K562 (cell line): ENCODE results near the gene ZNF358. TPM values are rescaled to one million over a fixed set of nuclear protein-coding genes. Genes with fewer than 3 reads are reported as not detected.

Source experiments
- COPS2 ChIP-seq: fragments of 450-650 bp; conservative IDR thresholded peaks from 2 replicates; pipeline ENCODE4 v1.6.1; 2016; ENCODE audit warnings: mild to moderate bottlenecking, moderate library complexity
- GATA2 ChIP-seq: sonication (generic); formaldehyde crosslinking; IDR thresholded peaks from 2 replicates; pipeline ENCODE4 v1.4.0; 2020; ENCODE audit warnings: mild to moderate bottlenecking, missing genetic modification reagents
- MBD2 ChIP-seq: sonication (generic); IDR thresholded peaks from 2 replicates; pipeline ENCODE4 v1.6.1; 2016; ENCODE audit warnings: low read depth, borderline replicate concordance
- MECOM ChIP-seq: fragments of 250-450 bp; sonication (Bioruptor Pico); IDR thresholded peaks from 2 replicates; pipeline ENCODE4 v1.8.0; 2022; ENCODE audit warnings: inconsistent platforms
- RBM25 ChIP-seq: fragments of 200-400 bp; formaldehyde crosslinking; IDR thresholded peaks from 2 replicates; pipeline ENCODE4 v1.6.1; 2018; ENCODE audit warnings: low read length, low read depth, moderate library complexity; ENCODE audit not compliant: severe bottlenecking
- TAF7 ChIP-seq: fragments of 450-650 bp; IDR thresholded peaks from 2 replicates; pipeline ENCODE4 v1.6.1; 2016; ENCODE audit warnings: missing genetic modification characterization, missing compliant biosample characterization
- ZBTB1 ChIP-seq: sonication (generic); formaldehyde crosslinking; IDR thresholded peaks from 2 replicates; pipeline ENCODE4 v1.8.1; 2023; ENCODE audit warnings: missing genetic modification reagents, low read depth, mild to moderate bottlenecking, borderline replicate concordance
- ZNF583 ChIP-seq: fragments of 250-450 bp; sonication (Bioruptor Pico); IDR thresholded peaks from 2 replicates; pipeline ENCODE4 v1.4.0; 2020
- polyA plus RNA-seq, 8 experiments: library from polyadenylated mRNA; depleted of rRNA in 4 of 8; stranded (reverse) in 5 of 8; unstranded in 3 of 8; fragments of >200 nt; fragmentation: Nextera tagmentation in 2 of 8; fragmentation: Illumina TruSeq in 1 of 8; extraction: Ambion mirVana in 2 of 8; extraction: Trizol in 1 of 8; gene quantifications; 2 replicates each; pipeline versions ENCODE4 v1.2.1 to v1.2.3, GENCODE V29; 2011 to 2014; ENCODE audit warnings: inconsistent platforms in 1 of 8, missing spikeins in 1 of 8
- total RNA-seq, 7 experiments: library from RNA; depleted of rRNA in 6 of 7; stranded (reverse); fragments of >200 nt in 6 of 7; fragmentation: Illumina TruSeq in 2 of 7; extraction: Trizol in 2 of 7; gene quantifications; 2 replicates each; pipeline versions ENCODE4 v1.2.1 to v1.2.3, GENCODE V29; 2011 to 2021; ENCODE audit warnings: low replicate concordance in 1 of 7
- TF ChIP-seq, protein P1 (sequence below): fragments of 250-450 bp; sonication (Bioruptor Pico); IDR thresholded peaks from 2 replicates; pipeline ENCODE4 v1.5.0; 2021
- TF ChIP-seq, protein P2 (sequence below): fragments of 450-650 bp; IDR thresholded peaks from 2 replicates; pipeline ENCODE4 v1.7.1; 2018; ENCODE audit warnings: mild to moderate bottlenecking, low read depth; ENCODE audit not compliant: partially characterized antibody
- TF ChIP-seq, protein P3 (sequence below): fragments of 250-450 bp; sonication (Bioruptor Pico); IDR thresholded peaks from 2 replicates; pipeline ENCODE4 v1.5.0; 2020; ENCODE audit warnings: mild to moderate bottlenecking
- TF ChIP-seq, protein P4 (sequence below): fragments of 450-650 bp; IDR thresholded peaks from 2 replicates; pipeline ENCODE4 v1.6.1; 2016; ENCODE audit warnings: low read depth, mild to moderate bottlenecking, moderate library complexity
- TF ChIP-seq, protein P5 (sequence below): sonication (generic); formaldehyde crosslinking; IDR thresholded peaks from 2 replicates; pipeline ENCODE4 v1.8.0; 2022; ENCODE audit warnings: missing genetic modification reagents, mild to moderate bottlenecking, borderline replicate concordance
- TF ChIP-seq, protein P6 (sequence below): sonication (generic); formaldehyde crosslinking; IDR thresholded peaks from 2 replicates; pipeline ENCODE4 v1.8.1; 2023; ENCODE audit warnings: mild to moderate bottlenecking, missing genetic modification reagents
- TF ChIP-seq, protein P7 (sequence below): sonication (generic); formaldehyde crosslinking; IDR thresholded peaks from 2 replicates; pipeline ENCODE4 v1.8.0; 2022; ENCODE audit warnings: mild to moderate bottlenecking, low read depth, missing genetic modification reagents

The ZNF358 gene
- total and polyA plus RNA-seq, 9 of the 15 experiments (the other 6 are each of a cell fraction or from before 2014, with no cell fraction given) = 0.04 to 17.2 (median 4.9) TPM

DNA sequence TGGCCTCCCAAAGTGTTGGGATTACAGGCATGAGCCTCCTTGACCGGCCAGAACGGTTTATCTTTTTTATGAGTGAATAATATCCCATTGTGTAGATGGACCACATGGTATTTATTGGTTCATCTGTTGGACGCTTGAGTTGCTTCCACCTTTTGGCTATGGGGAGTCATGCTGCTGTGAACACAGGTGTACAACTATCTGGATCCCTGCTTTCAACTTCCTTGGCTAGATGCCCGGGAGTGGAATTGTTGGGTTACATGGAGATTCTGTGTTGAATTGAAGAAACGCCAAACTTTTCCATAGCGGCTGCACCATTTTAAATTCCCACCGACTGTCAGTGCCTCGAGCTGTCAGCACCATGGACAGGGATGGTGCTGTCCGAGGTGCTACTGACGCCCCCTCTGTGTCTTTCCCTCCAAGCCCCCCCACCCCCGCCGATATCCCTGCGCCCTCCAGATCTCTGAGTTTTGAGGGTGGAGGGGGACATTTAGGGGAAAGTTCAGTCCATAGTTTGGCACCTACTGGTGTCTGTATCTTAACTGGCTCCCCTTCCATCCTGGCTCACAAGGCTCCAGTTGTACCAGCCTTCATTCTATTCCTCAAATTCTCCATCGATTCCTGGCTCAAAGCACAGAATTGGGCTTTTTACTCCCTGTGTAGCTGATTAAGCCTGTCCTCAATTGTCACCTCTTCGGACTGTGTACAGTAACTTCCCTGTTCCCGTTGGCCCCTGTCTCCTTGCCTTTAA, 46.9 kb downstream of the ZNF358 start (continued):
- TF ChIP-seq, protein P1, sequence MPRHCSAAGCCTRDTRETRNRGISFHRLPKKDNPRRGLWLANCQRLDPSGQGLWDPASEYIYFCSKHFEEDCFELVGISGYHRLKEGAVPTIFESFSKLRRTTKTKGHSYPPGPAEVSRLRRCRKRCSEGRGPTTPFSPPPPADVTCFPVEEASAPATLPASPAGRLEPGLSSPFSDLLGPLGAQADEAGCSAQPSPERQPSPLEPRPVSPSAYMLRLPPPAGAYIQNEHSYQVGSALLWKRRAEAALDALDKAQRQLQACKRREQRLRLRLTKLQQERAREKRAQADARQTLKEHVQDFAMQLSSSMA (CRISPR knock-in tag) = no peak
- TF ChIP-seq ZBTB1 (CRISPR knock-in tag) = peak; percentile 96
- no peak for TF ChIP-seq ZNF583 (CRISPR knock-in tag)
- TF ChIP-seq RBM25 = no peak
- TF ChIP-seq COPS2 = no peak
- TF ChIP-seq, protein P2, sequence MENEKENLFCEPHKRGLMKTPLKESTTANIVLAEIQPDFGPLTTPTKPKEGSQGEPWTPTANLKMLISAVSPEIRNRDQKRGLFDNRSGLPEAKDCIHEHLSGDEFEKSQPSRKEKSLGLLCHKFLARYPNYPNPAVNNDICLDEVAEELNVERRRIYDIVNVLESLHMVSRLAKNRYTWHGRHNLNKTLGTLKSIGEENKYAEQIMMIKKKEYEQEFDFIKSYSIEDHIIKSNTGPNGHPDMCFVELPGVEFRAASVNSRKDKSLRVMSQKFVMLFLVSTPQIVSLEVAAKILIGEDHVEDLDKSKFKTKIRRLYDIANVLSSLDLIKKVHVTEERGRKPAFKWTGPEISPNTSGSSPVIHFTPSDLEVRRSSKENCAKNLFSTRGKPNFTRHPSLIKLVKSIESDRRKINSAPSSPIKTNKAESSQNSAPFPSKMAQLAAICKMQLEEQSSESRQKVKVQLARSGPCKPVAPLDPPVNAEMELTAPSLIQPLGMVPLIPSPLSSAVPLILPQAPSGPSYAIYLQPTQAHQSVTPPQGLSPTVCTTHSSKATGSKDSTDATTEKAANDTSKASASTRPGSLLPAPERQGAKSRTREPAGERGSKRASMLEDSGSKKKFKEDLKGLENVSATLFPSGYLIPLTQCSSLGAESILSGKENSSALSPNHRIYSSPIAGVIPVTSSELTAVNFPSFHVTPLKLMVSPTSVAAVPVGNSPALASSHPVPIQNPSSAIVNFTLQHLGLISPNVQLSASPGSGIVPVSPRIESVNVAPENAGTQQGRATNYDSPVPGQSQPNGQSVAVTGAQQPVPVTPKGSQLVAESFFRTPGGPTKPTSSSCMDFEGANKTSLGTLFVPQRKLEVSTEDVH = peak; percentile 72
- TF ChIP-seq, protein P3, sequence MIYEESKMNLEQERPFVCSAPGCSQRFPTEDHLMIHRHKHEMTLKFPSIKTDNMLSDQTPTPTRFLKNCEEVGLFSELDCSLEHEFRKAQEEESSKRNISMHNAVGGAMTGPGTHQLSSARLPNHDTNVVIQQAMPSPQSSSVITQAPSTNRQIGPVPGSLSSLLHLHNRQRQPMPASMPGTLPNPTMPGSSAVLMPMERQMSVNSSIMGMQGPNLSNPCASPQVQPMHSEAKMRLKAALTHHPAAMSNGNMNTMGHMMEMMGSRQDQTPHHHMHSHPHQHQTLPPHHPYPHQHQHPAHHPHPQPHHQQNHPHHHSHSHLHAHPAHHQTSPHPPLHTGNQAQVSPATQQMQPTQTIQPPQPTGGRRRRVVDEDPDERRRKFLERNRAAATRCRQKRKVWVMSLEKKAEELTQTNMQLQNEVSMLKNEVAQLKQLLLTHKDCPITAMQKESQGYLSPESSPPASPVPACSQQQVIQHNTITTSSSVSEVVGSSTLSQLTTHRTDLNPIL (CRISPR knock-in tag) = no peak
- no peak for TF ChIP-seq TAF7 (tag)
- TF ChIP-seq, protein P4, sequence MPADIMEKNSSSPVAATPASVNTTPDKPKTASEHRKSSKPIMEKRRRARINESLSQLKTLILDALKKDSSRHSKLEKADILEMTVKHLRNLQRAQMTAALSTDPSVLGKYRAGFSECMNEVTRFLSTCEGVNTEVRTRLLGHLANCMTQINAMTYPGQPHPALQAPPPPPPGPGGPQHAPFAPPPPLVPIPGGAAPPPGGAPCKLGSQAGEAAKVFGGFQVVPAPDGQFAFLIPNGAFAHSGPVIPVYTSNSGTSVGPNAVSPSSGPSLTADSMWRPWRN = no peak
- TF ChIP-seq, protein P5, sequence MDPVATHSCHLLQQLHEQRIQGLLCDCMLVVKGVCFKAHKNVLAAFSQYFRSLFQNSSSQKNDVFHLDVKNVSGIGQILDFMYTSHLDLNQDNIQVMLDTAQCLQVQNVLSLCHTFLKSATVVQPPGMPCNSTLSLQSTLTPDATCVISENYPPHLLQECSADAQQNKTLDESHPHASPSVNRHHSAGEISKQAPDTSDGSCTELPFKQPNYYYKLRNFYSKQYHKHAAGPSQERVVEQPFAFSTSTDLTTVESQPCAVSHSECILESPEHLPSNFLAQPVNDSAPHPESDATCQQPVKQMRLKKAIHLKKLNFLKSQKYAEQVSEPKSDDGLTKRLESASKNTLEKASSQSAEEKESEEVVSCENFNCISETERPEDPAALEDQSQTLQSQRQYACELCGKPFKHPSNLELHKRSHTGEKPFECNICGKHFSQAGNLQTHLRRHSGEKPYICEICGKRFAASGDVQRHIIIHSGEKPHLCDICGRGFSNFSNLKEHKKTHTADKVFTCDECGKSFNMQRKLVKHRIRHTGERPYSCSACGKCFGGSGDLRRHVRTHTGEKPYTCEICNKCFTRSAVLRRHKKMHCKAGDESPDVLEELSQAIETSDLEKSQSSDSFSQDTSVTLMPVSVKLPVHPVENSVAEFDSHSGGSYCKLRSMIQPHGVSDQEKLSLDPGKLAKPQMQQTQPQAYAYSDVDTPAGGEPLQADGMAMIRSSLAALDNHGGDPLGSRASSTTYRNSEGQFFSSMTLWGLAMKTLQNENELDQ (CRISPR knock-in tag) = peak; percentile 99
- no peak for TF ChIP-seq MBD2
- TF ChIP-seq GATA2 (CRISPR knock-in tag) = peak; percentile 71; the same call in 1 of the 2 replicates
- TF ChIP-seq MECOM = peak; percentile 53; the same call in 1 of the 2 replicates
- TF ChIP-seq, protein P6, sequence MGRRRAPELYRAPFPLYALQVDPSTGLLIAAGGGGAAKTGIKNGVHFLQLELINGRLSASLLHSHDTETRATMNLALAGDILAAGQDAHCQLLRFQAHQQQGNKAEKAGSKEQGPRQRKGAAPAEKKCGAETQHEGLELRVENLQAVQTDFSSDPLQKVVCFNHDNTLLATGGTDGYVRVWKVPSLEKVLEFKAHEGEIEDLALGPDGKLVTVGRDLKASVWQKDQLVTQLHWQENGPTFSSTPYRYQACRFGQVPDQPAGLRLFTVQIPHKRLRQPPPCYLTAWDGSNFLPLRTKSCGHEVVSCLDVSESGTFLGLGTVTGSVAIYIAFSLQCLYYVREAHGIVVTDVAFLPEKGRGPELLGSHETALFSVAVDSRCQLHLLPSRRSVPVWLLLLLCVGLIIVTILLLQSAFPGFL (CRISPR knock-in tag) = 0 out of 2 replicates have a peak, but pooled peaks have one; percentile 92
- TF ChIP-seq, protein P7, sequence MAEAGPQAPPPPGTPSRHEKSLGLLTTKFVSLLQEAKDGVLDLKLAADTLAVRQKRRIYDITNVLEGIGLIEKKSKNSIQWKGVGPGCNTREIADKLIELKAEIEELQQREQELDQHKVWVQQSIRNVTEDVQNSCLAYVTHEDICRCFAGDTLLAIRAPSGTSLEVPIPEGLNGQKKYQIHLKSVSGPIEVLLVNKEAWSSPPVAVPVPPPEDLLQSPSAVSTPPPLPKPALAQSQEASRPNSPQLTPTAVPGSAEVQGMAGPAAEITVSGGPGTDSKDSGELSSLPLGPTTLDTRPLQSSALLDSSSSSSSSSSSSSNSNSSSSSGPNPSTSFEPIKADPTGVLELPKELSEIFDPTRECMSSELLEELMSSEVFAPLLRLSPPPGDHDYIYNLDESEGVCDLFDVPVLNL (CRISPR knock-in tag) = peak; percentile 95
